Measurements from ENCODE around the gene ABHD17A. TPM values are rescaled to one million over a fixed set of nuclear protein-coding genes. Genes with fewer than 3 reads are reported as not detected.

Gene ABHD17A
- total RNA-seq, 1 donor from 2014 or later: 73.9 TPM

- H3K4me3 Mint-ChIP-seq: peak overlapping the region; percentile 83
- DNase-seq (ENCODE audit: low read depth, low spot score): no peak
- no peak for TF ChIP-seq CTCF (conservative IDR thresholded peaks at IDR 0.05)
Measured at GRCh38 chr19:1849132-1849474, 36.2 kb downstream of the ABHD17A start.

GRCh38 chr19:1848399-1849131 is 36.7 kb downstream of the ABHD17A start, which contains the start of gene REXO1:
Gene REXO1, minus strand, starts transcription at chr19:1848483. Its CDS starts 125 bp downstream, at chr19:1848358.
- no peaks in the 10 kb centered on the region for H3K36me3 Mint-ChIP-seq (ENCODE audit: low read depth)

More at GRCh38 chr19:1849132-1849474, 36.2 kb downstream of the ABHD17A start:
- no peaks in the 10 kb centered on the region for H3K27me3 Mint-ChIP-seq (ENCODE audit: low read depth)
- no peaks in the 10 kb centered on the region for H3K36me3 Mint-ChIP-seq (ENCODE audit: low read depth)
- no peaks in the 10 kb centered on the region for H3K9me3 Mint-ChIP-seq
- H3K27ac Mint-ChIP-seq (ENCODE audit: unreplicated experiment): no peak overlapping the region
- H3K4me1 Mint-ChIP-seq: peaks cover 20% of the 10 kb centered on the region

GRCh38 chr19:1847684-1848398 is 37.5 kb downstream of the ABHD17A start:
- no peaks in the 10 kb centered on the region for H3K27me3 Mint-ChIP-seq (ENCODE audit: low read depth)

More at GRCh38 chr19:1848399-1849131, 36.7 kb downstream of the ABHD17A start, which contains the start of gene REXO1:
- Mint-ChIP-seq H3K27me3 (ENCODE audit: low read depth) (no peaks in the 10 kb centered on the region), H3K9me3 (no peaks in the 10 kb centered on the region), H3K4me1 (peaks cover 19% of the 10 kb centered on the region), H3K27ac (ENCODE audit: unreplicated experiment) (peak within 1 kb of the TSS; percentile 97), H3K4me3 (peak within 1 kb of the TSS; percentile 94)
- peak; percentile 99 for DNase-seq (ENCODE audit: low read depth, low spot score)
- TF ChIP-seq CTCF (conservative IDR thresholded peaks at IDR 0.05): peak; percentile 98

GRCh38 chr19:1847348-1847683 is 38.0 kb downstream of the ABHD17A start:
- Mint-ChIP-seq H3K36me3 (ENCODE audit: low read depth) (no peaks in the 10 kb centered on the region), H3K4me1 (peaks cover 16% of the 10 kb centered on the region), H3K4me3 (peak overlapping the region; percentile 94), H3K9me3 (no peaks in the 10 kb centered on the region), H3K27me3 (ENCODE audit: low read depth) (no peaks in the 10 kb centered on the region), H3K27ac (ENCODE audit: unreplicated experiment) (peak overlapping the region; percentile 97)
- DNase-seq (ENCODE audit: low read depth, low spot score): no peak
- no peak for TF ChIP-seq CTCF (conservative IDR thresholded peaks at IDR 0.05)

More at GRCh38 chr19:1847684-1848398, 37.5 kb downstream of the ABHD17A start:
- Mint-ChIP-seq H3K9me3 (no peaks in the 10 kb centered on the region), H3K36me3 (ENCODE audit: low read depth) (no peaks in the 10 kb centered on the region), H3K27ac (ENCODE audit: unreplicated experiment) (peak overlapping the region; percentile 97), H3K4me1 (peaks cover 16% of the 10 kb centered on the region), H3K4me3 (peak overlapping the region; percentile 94)
- no peak for TF ChIP-seq CTCF (conservative IDR thresholded peaks at IDR 0.05)
- no peak for DNase-seq (ENCODE audit: low read depth, low spot score)

GRCh38 chr19:1846517-1847204 is 38.6 kb downstream of the ABHD17A start:
- peaks cover 16% of the 10 kb centered on the region for H3K4me1 Mint-ChIP-seq

More at GRCh38 chr19:1846517-1847204, 38.6 kb downstream of the ABHD17A start:
- Mint-ChIP-seq H3K9me3 (no peaks in the 10 kb centered on the region), H3K36me3 (ENCODE audit: low read depth) (no peaks in the 10 kb centered on the region), H3K27me3 (ENCODE audit: low read depth) (no peaks in the 10 kb centered on the region), H3K27ac (ENCODE audit: unreplicated experiment) (no peak overlapping the region), H3K4me3 (peak overlapping the region; percentile 94)
- no peak for DNase-seq (ENCODE audit: low read depth, low spot score)
- TF ChIP-seq CTCF (conservative IDR thresholded peaks at IDR 0.05): no peak
